Activated gamma-delta T cell (primary cell): ENCODE results near the gene TXNRD2.

Experiments used
- DNase-seq: peaks from one replicate; lab custom pipeline; 2025; lab: John Stamatoyannopoulos, UW

TXNRD2 gene

GRCh38 chr22:19904935-19905334 is 36.7 kb downstream of the TXNRD2 start:
- DNase-seq = no peak

- no peak for DNase-seq
Measured at GRCh38 chr22:19904174-19904856, 37.3 kb downstream of the TXNRD2 start.

DNA sequence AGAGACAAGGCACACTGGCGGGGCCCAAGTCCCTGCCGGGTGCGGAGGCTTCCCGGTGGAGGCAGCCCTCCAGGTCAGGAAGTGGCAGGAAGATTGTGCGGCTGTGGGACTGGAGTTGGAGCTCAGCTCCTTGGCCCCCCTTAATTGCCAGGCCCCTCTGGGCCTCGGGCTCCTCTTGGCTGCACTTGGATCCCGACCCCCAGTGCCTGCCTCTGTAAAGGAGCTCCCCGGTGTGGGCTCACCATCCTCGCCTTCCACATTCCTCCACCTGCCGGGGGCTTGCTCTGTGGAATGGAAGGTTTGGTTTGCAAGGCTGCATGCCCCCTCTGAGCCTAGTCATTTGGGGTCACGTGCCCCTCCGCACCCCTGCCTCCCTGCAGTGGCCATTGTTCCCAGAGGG is 38.1 kb downstream of the TXNRD2 start:
- DNase-seq = no peak

- DNase-seq = no peak
Measured at GRCh38 chr22:19903031-19903430, 38.6 kb downstream of the TXNRD2 start.

- no peak for DNase-seq
Measured at GRCh38 chr22:19902245-19902715, 39.3 kb downstream of the TXNRD2 start.

DNA sequence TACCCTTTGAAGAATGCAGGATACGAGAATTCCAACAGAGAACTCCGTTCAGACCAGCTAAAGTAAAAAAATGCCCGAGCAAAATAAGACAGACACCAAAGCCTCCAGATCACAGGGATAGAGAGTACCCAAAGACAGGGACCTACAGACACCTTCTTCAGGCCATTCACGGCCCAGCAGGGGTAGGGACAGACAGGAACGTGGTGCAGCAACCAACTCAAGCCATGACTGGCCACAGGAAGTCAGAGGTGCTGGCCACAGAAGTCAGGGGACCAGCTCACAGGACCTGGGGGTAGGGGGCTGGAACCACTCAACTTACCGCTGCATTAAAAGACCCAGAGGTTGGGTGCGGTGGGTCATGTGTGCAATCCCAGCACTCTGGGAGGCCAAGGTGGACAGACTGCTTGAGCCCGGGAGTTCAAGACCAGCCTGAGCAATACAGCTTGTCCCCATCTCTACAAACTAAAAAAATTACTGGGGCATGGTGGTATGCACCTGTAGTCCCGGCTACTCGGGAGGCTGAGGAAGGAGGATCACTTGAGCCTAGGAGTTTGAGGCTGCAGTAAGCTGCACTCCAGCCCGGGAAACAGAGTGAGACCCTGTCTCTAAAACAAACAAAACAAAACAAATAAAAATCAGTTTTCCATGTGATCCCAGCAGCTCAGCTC is 39.9 kb downstream of the TXNRD2 start:
- DNase-seq = no peak

DNA sequence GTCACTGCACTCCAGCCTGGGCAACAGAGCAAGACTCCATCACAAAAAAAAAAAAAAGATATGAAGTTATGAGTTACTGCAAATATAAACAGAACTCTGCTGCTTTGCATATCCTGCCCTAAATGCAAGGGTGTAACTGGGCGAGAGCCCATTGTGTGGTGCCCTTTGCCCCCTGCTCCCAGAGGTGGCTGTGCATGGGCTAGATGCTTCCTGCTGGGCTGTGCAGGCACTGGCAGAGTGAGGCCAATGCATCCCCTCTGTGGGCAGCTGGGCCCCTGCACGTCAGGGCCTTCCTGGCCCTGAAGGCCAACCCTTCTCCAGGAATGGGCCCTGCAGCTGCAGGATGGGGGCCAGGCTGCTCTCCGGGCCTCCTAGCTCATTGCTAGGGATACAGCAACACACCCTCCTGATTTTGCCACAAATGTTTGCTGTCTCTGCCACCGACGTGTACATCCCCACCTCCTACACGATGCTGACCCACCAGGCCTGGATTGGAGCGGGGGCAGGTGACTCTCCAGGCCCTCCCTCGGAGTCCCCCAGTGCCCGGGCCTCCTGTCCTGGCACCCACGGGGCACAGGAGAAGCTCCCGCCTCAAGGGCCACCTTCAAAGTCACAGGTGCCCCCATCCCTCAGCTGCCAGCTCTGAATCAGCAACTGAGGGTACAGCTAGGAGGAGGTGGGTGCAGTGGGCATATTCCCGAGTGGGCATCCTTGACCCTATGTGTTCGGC is 40.7 kb downstream of the TXNRD2 start:
- DNase-seq = no peak

- DNase-seq = no peak
Measured at GRCh38 chr22:19898831-19899567, 42.6 kb downstream of the TXNRD2 start.

DNA sequence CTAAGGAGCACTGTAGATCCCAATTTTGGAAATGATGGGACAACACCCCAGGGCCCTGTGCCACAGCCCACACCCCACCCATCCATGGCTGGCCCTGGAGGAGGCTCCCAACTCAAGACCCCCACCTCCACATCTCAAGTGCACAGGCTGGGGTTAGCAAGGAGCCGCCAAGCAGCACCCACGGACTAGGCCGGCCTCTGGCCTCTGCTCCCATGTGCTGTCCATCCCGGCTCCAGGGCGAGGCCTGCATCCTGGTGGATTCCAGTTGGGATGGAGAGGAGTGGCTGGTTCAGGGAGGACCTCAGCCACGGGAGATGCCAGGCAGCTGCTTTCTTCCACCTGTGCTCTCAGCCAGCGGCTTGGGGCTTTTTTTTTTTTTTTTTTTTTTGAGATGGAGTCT is 43.5 kb downstream of the TXNRD2 start:
- DNase-seq = no peak

- no peak for DNase-seq
Measured at GRCh38 chr22:19897726-19898125, 43.9 kb downstream of the TXNRD2 start.

DNA sequence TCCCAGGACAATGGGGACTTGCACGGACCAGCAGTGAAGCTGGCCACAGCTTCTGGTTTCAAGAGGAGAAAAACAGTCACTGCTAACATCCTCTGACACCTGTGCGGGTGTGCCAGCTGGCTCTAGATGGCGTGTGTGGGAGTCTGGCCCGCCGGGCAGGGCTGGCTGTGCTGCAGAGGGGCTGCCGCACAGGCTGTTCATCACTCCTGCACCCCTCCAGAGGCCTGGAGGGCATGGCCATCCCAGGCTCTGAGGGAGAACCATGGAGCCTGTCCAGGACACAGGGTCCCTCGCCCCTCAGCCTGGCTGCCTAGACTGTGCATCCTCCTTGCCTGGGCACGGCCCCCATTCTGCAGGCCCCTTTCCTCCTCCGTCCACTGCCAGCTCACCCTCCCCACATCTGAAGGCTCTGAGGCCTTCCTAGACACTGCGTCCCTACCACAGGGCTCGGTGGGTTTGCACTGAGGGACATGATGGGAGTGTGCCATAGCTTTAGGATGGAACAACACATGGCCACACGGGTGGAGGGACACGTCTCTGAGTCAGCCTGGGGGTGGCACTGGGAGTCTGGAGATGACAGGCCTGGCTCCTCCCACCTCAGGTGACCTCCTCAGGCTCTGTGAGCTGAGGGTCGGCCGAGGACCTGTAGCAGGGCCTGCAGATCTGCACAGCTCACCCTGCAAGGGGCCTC is 44.8 kb downstream of the TXNRD2 start:
- no peak for DNase-seq

DNA sequence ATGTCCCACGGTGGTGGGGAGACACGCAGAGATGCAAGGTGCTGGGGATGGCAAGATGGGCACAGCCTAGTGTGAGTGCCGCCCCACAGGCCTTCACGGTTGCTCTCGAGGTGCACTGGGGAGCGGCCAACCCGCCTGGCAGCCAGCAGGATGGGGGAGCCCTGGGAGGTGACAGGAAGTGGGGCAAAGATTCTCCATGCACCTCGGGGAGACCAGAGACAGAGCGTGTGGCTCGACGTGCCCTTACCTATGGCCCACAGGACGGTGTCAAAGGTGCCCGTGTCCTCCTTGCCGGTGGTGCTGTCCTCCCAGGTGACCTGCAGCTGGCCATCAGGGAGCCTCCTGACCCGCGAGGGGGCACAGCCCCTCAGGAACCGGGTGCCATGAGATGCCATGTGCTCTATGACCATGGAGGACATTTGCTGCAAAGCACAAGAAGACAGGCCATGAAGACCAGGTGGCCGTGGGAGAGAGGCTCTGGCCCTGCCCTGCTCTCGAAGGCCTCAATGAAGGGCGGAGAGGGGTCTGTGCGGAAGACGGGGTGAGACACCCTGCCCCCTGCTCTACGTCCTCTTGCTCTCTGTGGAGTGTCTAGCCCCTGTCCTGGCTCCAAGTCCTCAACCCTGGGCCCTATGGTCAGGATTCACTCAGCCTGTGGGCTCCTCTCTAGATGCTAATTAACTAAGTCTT is 46.3 kb downstream of the TXNRD2 start:
- no peak for DNase-seq

DNA sequence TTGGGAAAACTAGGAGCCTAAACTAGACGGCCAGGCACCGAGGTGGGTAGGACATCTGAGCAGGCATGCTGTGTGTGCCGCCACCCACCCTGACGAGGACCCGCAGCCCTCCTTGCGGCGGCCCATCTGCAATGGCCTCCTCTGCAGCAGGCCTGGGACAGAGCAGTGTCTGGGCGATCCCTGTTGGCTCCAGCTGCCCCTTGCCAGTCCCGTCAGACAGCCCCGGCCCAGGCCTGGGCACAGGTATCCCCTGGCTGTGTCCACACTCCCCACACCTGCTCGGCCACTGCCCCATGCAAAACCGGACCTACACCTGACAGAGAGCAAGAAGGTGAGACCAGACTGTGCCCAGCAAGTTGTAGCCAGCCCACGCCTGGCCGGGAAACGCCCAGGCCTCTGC is 48.3 kb downstream of the TXNRD2 start:
- no peak for DNase-seq

- no peak for DNase-seq
Measured at GRCh38 chr22:19892925-19893324, 48.7 kb downstream of the TXNRD2 start.

DNA sequence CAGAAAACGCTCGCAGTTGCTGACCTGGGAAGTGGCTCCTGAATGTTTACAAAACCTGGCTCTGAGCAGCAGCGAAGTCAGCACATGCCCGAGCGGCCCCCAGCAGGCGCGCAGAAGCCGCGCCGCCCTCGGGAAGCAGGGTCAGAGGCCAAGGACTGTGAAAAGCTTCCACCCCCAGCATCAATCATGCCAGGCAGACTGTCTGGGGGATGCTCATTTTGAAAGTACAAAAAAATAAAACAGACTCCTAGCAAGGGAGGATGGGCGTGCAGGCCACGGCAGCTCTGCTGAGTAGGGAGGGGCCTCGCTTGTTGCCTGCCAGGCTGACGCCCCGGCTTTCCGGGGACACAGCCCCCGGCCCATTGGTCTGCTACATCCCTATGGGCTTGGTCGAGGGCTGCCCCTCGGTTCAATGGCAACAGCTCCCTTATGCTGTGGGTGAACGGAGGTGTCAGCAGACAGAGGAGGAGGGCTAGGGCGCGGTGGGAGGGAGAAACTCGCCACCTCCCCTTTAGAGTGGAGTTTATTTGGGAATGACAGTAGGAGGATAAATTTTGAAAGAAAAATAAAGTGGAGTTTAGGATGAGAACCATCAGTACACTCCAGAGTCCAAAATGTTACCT is 49.2 kb downstream of the TXNRD2 start:
- no peak for DNase-seq

DNA sequence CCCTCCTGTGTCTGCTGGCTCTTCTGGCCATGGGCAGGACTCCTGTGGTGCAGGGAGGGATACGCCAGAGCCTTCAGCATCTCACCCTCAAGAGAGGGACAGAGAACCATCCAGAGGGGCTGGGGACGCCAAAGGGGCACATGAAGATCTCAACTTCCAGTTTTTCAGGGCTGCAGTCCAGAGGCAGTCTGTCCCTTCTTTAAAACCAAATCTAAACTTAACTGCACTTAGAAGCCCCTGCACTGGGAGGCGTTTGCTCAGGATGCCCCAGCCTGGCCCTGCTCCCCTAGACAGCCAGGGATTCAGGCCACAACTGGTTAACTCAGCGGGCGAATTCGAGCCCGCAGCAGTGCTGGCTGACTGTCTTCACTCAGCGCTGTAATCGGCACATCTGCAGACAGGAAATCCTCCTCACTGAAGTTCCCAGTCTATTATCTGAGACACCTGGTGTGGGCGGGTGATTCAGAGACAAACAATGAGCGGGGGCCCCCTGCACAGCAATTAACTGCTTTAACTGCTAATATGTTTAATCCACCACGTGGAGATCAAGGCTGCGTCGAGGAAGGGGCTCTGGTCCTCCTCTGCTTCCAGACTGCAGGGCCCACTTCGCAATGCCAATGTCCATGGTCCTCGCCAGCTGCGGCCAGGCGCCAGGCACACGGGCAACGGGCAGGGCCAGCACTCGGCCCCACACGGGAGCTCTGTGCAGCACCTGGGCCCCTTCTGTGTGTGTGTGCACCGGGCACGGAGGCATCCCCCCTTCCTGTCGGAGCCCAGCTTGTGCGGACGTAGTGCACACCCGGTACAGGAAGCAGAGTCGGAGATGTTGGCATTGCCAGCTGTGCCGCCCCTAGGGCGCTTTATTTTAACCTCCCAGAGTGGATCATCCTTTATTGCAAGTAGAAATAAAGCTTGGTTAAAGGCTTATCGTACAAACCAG is 50.0 kb downstream of the TXNRD2 start:
- DNase-seq = no peak

DNA sequence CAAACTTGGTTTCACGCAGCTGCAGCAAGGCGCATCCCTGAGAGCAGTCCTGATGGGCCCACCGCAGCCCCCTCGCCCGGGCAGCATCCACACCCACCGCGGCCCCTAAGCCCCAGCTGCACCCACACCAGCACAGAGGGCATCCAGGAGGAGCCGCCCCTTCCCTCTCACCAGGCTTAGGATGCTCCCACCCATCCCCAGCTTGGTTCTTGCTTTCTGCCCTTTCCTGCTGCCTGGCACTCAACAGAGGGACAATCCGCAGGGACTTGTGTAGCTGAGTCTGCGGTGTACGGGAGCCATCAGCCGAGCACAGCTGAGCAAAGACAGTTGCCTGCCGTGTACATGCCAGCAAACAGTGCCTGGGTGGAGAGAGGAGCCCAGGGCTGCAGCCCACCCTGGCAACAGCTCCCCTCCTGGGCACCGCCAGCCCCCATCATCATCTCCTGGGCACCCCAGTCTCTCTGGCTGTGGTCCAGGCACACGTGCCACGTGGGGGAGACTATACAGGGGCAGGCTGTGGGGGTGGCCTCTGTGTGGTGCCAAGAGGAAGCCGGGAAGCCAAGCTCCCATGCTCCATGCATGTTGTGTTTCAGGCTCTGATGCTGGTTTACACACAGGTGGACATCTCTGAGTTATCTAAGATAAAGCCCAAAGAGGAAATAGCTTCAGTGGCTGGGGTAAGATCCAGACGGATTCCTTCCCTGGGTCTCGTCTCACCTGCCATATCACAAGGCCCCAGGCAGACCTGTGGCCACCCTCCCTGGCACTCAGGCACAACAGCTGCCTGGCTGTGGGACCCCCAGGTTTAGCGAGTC is 50.9 kb downstream of the TXNRD2 start:
- no peak for DNase-seq

DNA sequence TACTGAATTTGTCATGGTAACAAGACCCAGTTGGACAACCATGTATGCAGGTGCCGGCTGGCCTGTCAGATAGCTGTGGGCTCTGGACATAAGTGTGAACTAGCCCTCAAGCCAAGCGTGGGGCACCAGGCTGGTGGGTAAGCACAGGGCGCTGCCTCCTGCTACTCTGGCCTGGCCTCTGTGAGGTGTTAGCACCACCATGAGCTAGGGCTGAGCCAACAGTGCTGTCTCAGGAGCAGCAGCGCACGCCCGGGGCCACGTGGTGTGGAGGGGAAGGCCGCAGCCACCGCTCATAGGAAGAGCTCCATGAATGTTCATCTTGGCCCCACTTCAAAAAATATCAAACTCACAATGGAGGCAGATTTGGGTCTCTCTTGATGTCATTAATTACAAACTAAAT is 51.7 kb downstream of the TXNRD2 start:
- no peak for DNase-seq
